Vagina (tissue), 2 donors: ENCODE results near the gene APBA3. TPM values are rescaled to one million over a fixed set of nuclear protein-coding genes. Genes with fewer than 3 reads are reported as not detected.

ENCODE experiments used
- DNase-seq, 2 donors: peaks; one replicate each; pipeline ENCODE4 v3.0.0-alpha.2; 2017; ENCODE audit errors: extremely low spot score in 2 of 2
- H3K27ac ChIP-seq: fragments of 200-600 bp; sonication (generic); one replicate; pipeline ENCODE4 v1.5.1; 2019
- H3K27me3 ChIP-seq: fragments of 200-600 bp; sonication (generic); one replicate; pipeline ENCODE4 v1.5.1; 2019
- H3K36me3 ChIP-seq, 2 donors: fragments of 200-600 bp; sonication (generic); one replicate each; pipeline ENCODE4 v1.5.1; 2017 to 2019
- H3K4me1 ChIP-seq: fragments of 200-600 bp; sonication (generic); one replicate; pipeline ENCODE4 v1.5.1; 2019
- H3K4me3 ChIP-seq, 2 donors: fragments of 200-600 bp; sonication (generic); 1 replicate in 1 of 2; 2 replicates in 1 of 2; pipeline ENCODE4 v1.5.1; 2016 to 2019
- H3K9me3 ChIP-seq: fragments of 200-600 bp; sonication (generic); one replicate; pipeline ENCODE4 v1.5.1; 2019
- POLR2A ChIP-seq, 2 donors: fragments of 450-650 bp; IDR thresholded peaks; one replicate each; pipeline ENCODE4 v1.6.1; 2017; ENCODE audit warnings: antibody characterized with exemption in 2 of 2, mild to moderate bottlenecking in 2 of 2, moderate library complexity in 2 of 2
- POLR2AphosphoS5 ChIP-seq, 2 donors: sonication (generic); formaldehyde crosslinking; IDR thresholded peaks; one replicate each; pipeline ENCODE4 v1.9.0; 2017; ENCODE audit warnings: antibody characterized with exemption in 2 of 2, mild to moderate bottlenecking in 2 of 2, low read depth in 1 of 2; ENCODE audit not compliant: insufficient read depth in 1 of 2
- intact Hi-C: fragments of 100-400 bp; cut with DNase I; formaldehyde crosslinking; loops from one replicate; pipeline ENCODE4 v1.15.1; 2023
- total RNA-seq: library from RNA; depleted of rRNA; stranded (reverse); fragments of >200 nt; gene quantifications from one replicate; pipeline ENCODE4 v1.2.3, GENCODE V29; 2016
- TF ChIP-seq, protein P1 (sequence below), 3 experiments: fragments of 450-650 bp in 2 of 3; fragments of 200-600 bp in 1 of 3; sonication (generic) in 1 of 3; IDR thresholded peaks; one replicate each; pipeline ENCODE4 v1.5.1; 2017 to 2019; ENCODE audit warnings: antibody characterized with exemption in 3 of 3, mild to moderate bottlenecking in 2 of 3, moderate library complexity in 2 of 3

APBA3 gene
- total RNA-seq, 1 donor from 2014 or later = 46.2 TPM

- DNase-seq = no peak
- no peak overlapping the region for H3K4me3 ChIP-seq
- H3K27ac ChIP-seq = no peak overlapping the region
- H3K9me3 ChIP-seq = no peaks in the 10 kb centered on the region
- H3K4me1 ChIP-seq = no peaks in the 10 kb centered on the region
- H3K36me3 ChIP-seq = peaks cover 0 to 8% of the 10 kb centered on the region in 2 donors
- intact Hi-C loops = no loop called here
- no peaks in the 10 kb centered on the region for H3K27me3 ChIP-seq
- TF ChIP-seq, protein P1, sequence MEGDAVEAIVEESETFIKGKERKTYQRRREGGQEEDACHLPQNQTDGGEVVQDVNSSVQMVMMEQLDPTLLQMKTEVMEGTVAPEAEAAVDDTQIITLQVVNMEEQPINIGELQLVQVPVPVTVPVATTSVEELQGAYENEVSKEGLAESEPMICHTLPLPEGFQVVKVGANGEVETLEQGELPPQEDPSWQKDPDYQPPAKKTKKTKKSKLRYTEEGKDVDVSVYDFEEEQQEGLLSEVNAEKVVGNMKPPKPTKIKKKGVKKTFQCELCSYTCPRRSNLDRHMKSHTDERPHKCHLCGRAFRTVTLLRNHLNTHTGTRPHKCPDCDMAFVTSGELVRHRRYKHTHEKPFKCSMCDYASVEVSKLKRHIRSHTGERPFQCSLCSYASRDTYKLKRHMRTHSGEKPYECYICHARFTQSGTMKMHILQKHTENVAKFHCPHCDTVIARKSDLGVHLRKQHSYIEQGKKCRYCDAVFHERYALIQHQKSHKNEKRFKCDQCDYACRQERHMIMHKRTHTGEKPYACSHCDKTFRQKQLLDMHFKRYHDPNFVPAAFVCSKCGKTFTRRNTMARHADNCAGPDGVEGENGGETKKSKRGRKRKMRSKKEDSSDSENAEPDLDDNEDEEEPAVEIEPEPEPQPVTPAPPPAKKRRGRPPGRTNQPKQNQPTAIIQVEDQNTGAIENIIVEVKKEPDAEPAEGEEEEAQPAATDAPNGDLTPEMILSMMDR (IDR thresholded peaks at IDR 0.05) = no peak
- TF ChIP-seq POLR2A (IDR thresholded peaks at IDR 0.05) (no peak), POLR2AphosphoS5 (IDR thresholded peaks at IDR 0.05; ENCODE audit: insufficient read depth in 1 of 2, low read depth in 1 of 2) (no peak)
Measured at GRCh38 chr19:3745363-3746045, 16.0 kb downstream of the APBA3 start.

DNA sequence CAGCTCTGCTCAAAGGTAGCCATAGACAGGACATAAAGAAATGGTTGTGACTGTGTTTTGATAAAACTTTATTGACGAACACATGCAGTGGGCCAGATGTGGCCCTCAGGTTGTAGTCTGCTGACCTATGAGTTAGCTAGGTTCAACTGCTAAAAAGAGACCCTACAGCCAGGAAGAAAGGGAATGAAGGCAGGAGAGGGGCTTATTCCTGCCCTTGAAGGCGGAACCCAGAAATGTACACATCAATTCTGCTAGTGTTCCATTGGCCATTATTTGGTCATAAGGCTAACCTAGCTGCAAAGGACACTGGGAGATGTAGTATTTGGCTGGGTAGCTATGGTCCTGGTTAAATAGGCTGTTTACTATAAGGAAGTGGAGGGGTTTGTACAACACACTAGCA lies 18.0 kb downstream of the APBA3 start:
- TF ChIP-seq POLR2A (IDR thresholded peaks at IDR 0.05) (no peak), POLR2AphosphoS5 (IDR thresholded peaks at IDR 0.05; ENCODE audit: insufficient read depth in 1 of 2, low read depth in 1 of 2) (no peak)
- TF ChIP-seq, protein P1 (IDR thresholded peaks at IDR 0.05) = no peak
- H3K4me1 ChIP-seq = no peaks in the 10 kb centered on the region
- H3K27ac ChIP-seq = no peak overlapping the region
- no peak overlapping the region for H3K4me3 ChIP-seq
- no peaks in the 10 kb centered on the region for H3K36me3 ChIP-seq
- no peaks in the 10 kb centered on the region for H3K27me3 ChIP-seq
- H3K9me3 ChIP-seq = no peaks in the 10 kb centered on the region
- no peak for DNase-seq
- intact Hi-C loops = no loop called here

DNA sequence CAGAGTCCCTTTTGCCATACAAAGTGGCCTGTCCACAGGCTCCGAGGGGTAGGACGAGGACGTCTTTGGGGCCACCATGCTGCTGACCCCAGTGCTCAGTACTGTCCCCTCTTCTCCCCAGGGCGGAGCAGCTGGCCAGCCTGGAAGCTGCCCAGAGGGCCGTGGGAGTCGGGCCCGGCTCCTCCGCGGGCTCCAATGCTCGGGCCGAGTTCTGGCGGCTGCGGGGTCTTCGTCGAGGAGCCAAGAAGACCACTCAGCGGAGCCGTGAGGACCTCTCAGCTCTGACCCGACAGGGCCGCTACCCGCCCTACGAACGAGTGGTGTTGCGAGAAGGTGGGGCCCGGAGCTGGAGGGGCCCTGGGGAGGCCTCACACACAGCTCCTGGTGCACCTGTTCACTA lies 21.1 kb downstream of the APBA3 start:
- Histone ChIP-seq H3K27me3 (no peaks in the 10 kb centered on the region), H3K27ac (no peak overlapping the region), H3K4me3 (no peak overlapping the region), H3K36me3 (no peaks in the 10 kb centered on the region), H3K9me3 (no peaks in the 10 kb centered on the region), H3K4me1 (no peaks in the 10 kb centered on the region)
- TF ChIP-seq, protein P1 (IDR thresholded peaks at IDR 0.05) = no peak
- TF ChIP-seq POLR2A (IDR thresholded peaks at IDR 0.05) (no peak), POLR2AphosphoS5 (IDR thresholded peaks at IDR 0.05; ENCODE audit: insufficient read depth in 1 of 2, low read depth in 1 of 2) (no peak)
- intact Hi-C loops = no loop called here
- DNase-seq = no peak

- Histone ChIP-seq H3K4me3 (no peak overlapping the region), H3K27me3 (no peaks in the 10 kb centered on the region), H3K36me3 (no peaks in the 10 kb centered on the region), H3K4me1 (no peaks in the 10 kb centered on the region), H3K27ac (no peak overlapping the region), H3K9me3 (no peaks in the 10 kb centered on the region)
- intact Hi-C loops = no loop called here
- TF ChIP-seq POLR2AphosphoS5 (IDR thresholded peaks at IDR 0.05; ENCODE audit: insufficient read depth in 1 of 2, low read depth in 1 of 2) (no peak), POLR2A (IDR thresholded peaks at IDR 0.05) (no peak)
- TF ChIP-seq, protein P1 (IDR thresholded peaks at IDR 0.05) = no peak
- DNase-seq = no peak
Measured at GRCh38 chr19:3738477-3739220, 22.8 kb downstream of the APBA3 start.
